GM12875 (cell line): Measurements from ENCODE around the gene REEP2.
A peak's percentile ranks its signal among the peaks of the same experiment; 100 is the strongest.

ENCODE experiments used
- H3K4me3 ChIP-seq: one replicate; pipeline ENCODE4 v1.5.1; 2011; ENCODE audit warnings: low read depth, low read length, control low read depth
- TF ChIP-seq, protein P1 (sequence below): IDR thresholded peaks from 2 replicates; pipeline ENCODE4 v1.5.1; 2011; ENCODE audit warnings: low read depth, mild to moderate bottlenecking, control low read depth, inconsistent platforms, low read length, moderate library complexity, borderline replicate concordance; ENCODE audit not compliant: insufficient read depth

The REEP2 gene

GRCh38 chr5:138418444-138418843 is 20.4 kb upstream of the REEP2 start:
- TF ChIP-seq, protein P1, sequence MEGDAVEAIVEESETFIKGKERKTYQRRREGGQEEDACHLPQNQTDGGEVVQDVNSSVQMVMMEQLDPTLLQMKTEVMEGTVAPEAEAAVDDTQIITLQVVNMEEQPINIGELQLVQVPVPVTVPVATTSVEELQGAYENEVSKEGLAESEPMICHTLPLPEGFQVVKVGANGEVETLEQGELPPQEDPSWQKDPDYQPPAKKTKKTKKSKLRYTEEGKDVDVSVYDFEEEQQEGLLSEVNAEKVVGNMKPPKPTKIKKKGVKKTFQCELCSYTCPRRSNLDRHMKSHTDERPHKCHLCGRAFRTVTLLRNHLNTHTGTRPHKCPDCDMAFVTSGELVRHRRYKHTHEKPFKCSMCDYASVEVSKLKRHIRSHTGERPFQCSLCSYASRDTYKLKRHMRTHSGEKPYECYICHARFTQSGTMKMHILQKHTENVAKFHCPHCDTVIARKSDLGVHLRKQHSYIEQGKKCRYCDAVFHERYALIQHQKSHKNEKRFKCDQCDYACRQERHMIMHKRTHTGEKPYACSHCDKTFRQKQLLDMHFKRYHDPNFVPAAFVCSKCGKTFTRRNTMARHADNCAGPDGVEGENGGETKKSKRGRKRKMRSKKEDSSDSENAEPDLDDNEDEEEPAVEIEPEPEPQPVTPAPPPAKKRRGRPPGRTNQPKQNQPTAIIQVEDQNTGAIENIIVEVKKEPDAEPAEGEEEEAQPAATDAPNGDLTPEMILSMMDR: no peak
- no peak overlapping the region for H3K4me3 ChIP-seq

GRCh38 chr5:138425079-138425478 is 13.8 kb upstream of the REEP2 start:
- H3K4me3 ChIP-seq: no peak overlapping the region
- TF ChIP-seq, protein P1: no peak

- TF ChIP-seq, protein P1: no peak
- no peak overlapping the region for H3K4me3 ChIP-seq
These were observed 2.9 kb upstream of the REEP2 start for GRCh38 chr5:138435943-138436342.

GRCh38 chr5:138438003-138438723 is 694 bp upstream of the REEP2 start:
- TF ChIP-seq, protein P1: no peak
- no peak overlapping the region for H3K4me3 ChIP-seq

DNA sequence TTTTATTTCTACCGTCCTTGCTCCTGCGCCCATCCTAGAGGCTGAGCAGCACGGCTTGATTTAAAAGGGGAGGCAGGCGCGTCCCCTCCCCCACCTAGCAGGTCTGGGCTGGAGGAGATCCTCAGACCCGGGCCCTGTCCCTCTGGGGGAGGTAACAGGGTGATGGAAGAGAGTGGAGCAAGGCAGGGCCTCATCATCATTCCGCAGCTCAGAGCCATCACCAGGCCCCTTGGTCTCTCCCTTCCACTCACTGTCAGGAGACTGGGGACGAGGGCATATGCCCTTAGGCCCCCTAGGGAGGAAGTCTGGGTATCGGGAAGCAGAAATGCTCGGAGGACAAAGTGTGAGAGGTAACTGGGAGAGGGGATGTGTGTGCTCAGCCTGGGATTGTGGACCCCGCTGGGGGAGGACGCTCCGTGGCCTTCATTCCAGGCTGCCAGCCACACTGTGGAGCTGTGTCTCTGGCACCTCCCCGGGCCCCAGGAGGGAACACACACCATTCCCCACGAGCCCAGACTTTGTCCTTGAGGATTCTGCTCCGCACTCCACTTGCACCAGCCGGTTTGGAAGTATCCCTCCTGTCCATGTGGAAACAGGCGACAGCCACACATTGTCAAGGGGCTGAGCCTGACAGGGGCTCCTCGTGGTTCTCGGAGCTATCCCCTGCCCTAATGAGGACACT is 761 bp downstream of the REEP2 start:
- peak overlapping the region; percentile 18 for H3K4me3 ChIP-seq
- TF ChIP-seq, protein P1: no peak

DNA sequence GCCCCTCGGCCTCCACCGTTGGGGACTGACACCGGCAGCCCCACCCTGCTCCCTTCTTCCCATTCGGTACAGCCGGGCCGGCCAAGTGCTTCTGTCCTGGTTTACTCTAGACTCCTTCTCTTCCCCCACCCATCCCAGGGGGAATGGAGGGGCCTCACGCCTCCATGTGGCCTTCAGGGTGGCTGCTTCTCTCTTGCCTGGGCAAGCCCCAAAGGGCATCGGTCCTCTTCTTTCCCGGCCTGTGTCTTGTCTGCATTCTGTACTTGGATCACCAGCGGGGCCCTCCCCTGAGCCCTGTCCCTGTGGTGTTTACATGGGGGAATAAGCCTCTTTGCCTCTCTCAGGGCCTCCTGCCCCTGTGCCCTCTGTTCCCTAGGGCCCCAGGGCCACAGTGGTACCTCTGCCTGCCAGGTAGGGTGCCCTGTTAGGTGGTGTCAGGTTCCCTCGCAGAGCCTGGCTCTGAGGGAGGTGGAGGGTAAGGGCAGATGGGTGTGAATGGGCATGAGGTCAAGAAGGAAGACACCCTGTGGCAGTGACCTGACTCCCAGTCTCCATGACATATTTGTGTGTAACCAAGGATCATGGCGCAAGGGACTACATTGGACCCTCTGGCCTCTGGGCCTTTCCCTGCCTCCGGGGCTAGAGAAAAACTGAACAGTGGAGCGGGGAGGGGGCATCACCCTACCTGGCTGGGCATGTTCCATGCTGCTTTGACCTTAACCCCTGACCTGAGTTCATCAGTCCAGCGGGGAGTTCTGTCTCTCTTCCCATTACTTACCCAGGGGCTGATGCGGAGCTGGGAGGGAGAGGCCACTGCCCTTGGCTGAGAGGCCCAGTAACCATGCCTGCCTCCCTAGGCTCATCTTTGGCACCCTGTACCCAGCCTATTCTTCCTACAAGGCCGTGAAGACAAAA is 1.6 kb downstream of the REEP2 start:
- TF ChIP-seq, protein P1: no peak
- no peak overlapping the region for H3K4me3 ChIP-seq
